H9 (cell line): ENCODE data around the gene H6PD. TPM values are rescaled to one million over a fixed set of nuclear protein-coding genes. Genes with fewer than 3 reads are reported as not detected.

Experiments used
- DNase-seq: peaks from one replicate; pipeline ENCODE4 v3.0.0-alpha.2; 2017
- H2AFZ ChIP-seq: one replicate; pipeline ENCODE4 v1.6.1; 2013; ENCODE audit warnings: mild to moderate bottlenecking, low read length, control low read depth, moderate library complexity
- H2AK5ac ChIP-seq: 2 replicates; pipeline ENCODE4 v1.6.1; 2013; ENCODE audit warnings: low read length, control low read depth, mixed read lengths; ENCODE audit not compliant: insufficient read length
- H2BK120ac ChIP-seq: one replicate; pipeline ENCODE4 v1.6.1; 2013; ENCODE audit warnings: low read depth, mild to moderate bottlenecking, low read length, control low read depth, inconsistent platforms; ENCODE audit not compliant: poor library complexity, severe bottlenecking
- H2BK12ac ChIP-seq: 2 replicates; pipeline ENCODE4 v1.6.1; 2013; ENCODE audit warnings: low read length, control low read depth, mixed read lengths, low read depth; ENCODE audit not compliant: insufficient read length
- H2BK15ac ChIP-seq: 2 replicates; pipeline ENCODE4 v1.6.1; 2013; ENCODE audit warnings: low read depth, low read length, control low read depth
- H2BK20ac ChIP-seq: one replicate; pipeline ENCODE4 v1.6.1; 2013; ENCODE audit warnings: low read depth, mild to moderate bottlenecking, low read length, control low read depth, inconsistent platforms; ENCODE audit not compliant: poor library complexity, severe bottlenecking
- H2BK5ac ChIP-seq: 2 replicates; pipeline ENCODE4 v1.6.1; 2013; ENCODE audit warnings: low read length, control low read depth, mixed read lengths; ENCODE audit not compliant: insufficient read length
- H3K14ac ChIP-seq: 2 replicates; pipeline ENCODE4 v1.6.1; 2013; ENCODE audit warnings: low read length, control low read depth; ENCODE audit not compliant: insufficient read depth
- H3K18ac ChIP-seq: 2 replicates; pipeline ENCODE4 v1.6.1; 2013; ENCODE audit warnings: low read depth, mild to moderate bottlenecking, mixed read lengths, low read length, control low read depth; ENCODE audit not compliant: insufficient read length
- H3K23ac ChIP-seq: 2 replicates; pipeline ENCODE4 v1.6.1; 2013; ENCODE audit warnings: low read length, control low read depth, mixed read lengths, low read depth; ENCODE audit not compliant: insufficient read length
- H3K23me2 ChIP-seq: 2 replicates; pipeline ENCODE4 v1.6.1; 2013; ENCODE audit warnings: low read depth, mild to moderate bottlenecking, mixed read lengths, low read length, control low read depth; ENCODE audit not compliant: insufficient read length, poor library complexity, severe bottlenecking
- H3K27ac ChIP-seq: 2 replicates; pipeline ENCODE4 v1.5.1; 2013; ENCODE audit warnings: low read length, control low read depth, mixed read lengths, low read depth; ENCODE audit not compliant: insufficient read length
- H3K27me3 ChIP-seq: 2 replicates; pipeline ENCODE4 v1.6.1; 2013; ENCODE audit warnings: low read length, control low read depth, inconsistent platforms; ENCODE audit not compliant: insufficient read depth
- H3K4ac ChIP-seq: 2 replicates; pipeline ENCODE4 v1.6.1; 2013; ENCODE audit warnings: low read depth, mild to moderate bottlenecking, control low read depth, inconsistent platforms, low read length, moderate library complexity
- H3K4me1 ChIP-seq: 2 replicates; pipeline ENCODE4 v1.6.1; 2013; ENCODE audit warnings: low read length, control low read depth, inconsistent platforms; ENCODE audit not compliant: insufficient read depth
- H3K4me2 ChIP-seq: 2 replicates; pipeline ENCODE4 v1.6.1; 2013; ENCODE audit warnings: low read length, control low read depth, mixed read lengths; ENCODE audit not compliant: insufficient read length, insufficient read depth
- H3K56ac ChIP-seq: 2 replicates; pipeline ENCODE4 v1.6.1; 2013; ENCODE audit warnings: low read depth, mild to moderate bottlenecking, mixed read lengths, low read length, control low read depth; ENCODE audit not compliant: insufficient read length
- H3K79me1 ChIP-seq: 2 replicates; pipeline ENCODE4 v1.6.1; 2013; ENCODE audit warnings: low read depth, mild to moderate bottlenecking, moderate library complexity, low read length, control low read depth, inconsistent platforms; ENCODE audit not compliant: insufficient read depth, poor library complexity, severe bottlenecking
- H3K79me2 ChIP-seq: 2 replicates; pipeline ENCODE4 v1.6.1; 2013; ENCODE audit warnings: low read length, control low read depth, inconsistent platforms; ENCODE audit not compliant: insufficient read depth
- H3K9ac ChIP-seq: 2 replicates; pipeline ENCODE4 v1.6.1; 2013; ENCODE audit warnings: low read length, control low read depth, mixed read lengths; ENCODE audit not compliant: insufficient read length; ENCODE audit errors: extremely low read depth
- H3K9me3 ChIP-seq: one replicate; pipeline ENCODE4 v1.6.1; 2013; ENCODE audit warnings: low read depth, low read length, inconsistent platforms; ENCODE audit not compliant: control insufficient read depth
- H3T11ph ChIP-seq: one replicate; pipeline ENCODE4 v1.6.1; 2013; ENCODE audit warnings: mild to moderate bottlenecking, low read length, control low read depth, inconsistent platforms
- H4K20me1 ChIP-seq: one replicate; pipeline ENCODE4 v1.6.1; 2013; ENCODE audit not compliant: control insufficient read depth, insufficient read length, insufficient read depth
- H4K5ac ChIP-seq: 2 replicates; pipeline ENCODE4 v1.6.1; 2013; ENCODE audit warnings: low read depth, mild to moderate bottlenecking, mixed read lengths, low read length, control low read depth; ENCODE audit not compliant: insufficient read length
- H4K8ac ChIP-seq: replicated peaks from 2 replicates; pipeline ENCODE4 v1.6.1; 2013; ENCODE audit warnings: low read length, control low read depth, mixed read lengths, low read depth; ENCODE audit not compliant: insufficient read length
- H4K91ac ChIP-seq: 2 replicates; pipeline ENCODE4 v1.6.1; 2013; ENCODE audit warnings: low read depth, mild to moderate bottlenecking, moderate library complexity, mixed read lengths, low read length, control low read depth; ENCODE audit not compliant: insufficient read length
- H3K27ac Mint-ChIP-seq, 3 experiments: 2 replicates in 2 of 3; 3 replicates in 1 of 3; pipeline ENCODE4 v1.8.0; 2020 to 2021; ENCODE audit warnings: mixed read lengths in 3 of 3, mild to moderate bottlenecking in 1 of 3, moderate library complexity in 1 of 3
- H3K27me3 Mint-ChIP-seq: 2 replicates; pipeline ENCODE4 v1.8.0; 2021; ENCODE audit warnings: low read depth, mild to moderate bottlenecking, moderate library complexity, mixed read lengths
- H3K36me3 Mint-ChIP-seq, 3 experiments: 2 replicates in 2 of 3; 3 replicates in 1 of 3; pipeline ENCODE4 v1.8.0; 2020 to 2021; ENCODE audit warnings: low read depth in 3 of 3, mixed read lengths in 3 of 3; ENCODE audit not compliant: insufficient read depth in 1 of 3
- H3K4me1 Mint-ChIP-seq, 2 experiments: 2 replicates each; pipeline ENCODE4 v1.8.0; 2020; ENCODE audit warnings: mixed read lengths in 2 of 2
- H3K4me3 Mint-ChIP-seq, 2 experiments: 2 replicates in 1 of 2; 3 replicates in 1 of 2; pipeline ENCODE4 v1.8.0; 2020 to 2021; ENCODE audit warnings: mild to moderate bottlenecking in 2 of 2, mixed read lengths in 2 of 2, moderate library complexity in 1 of 2
- H3K9me3 Mint-ChIP-seq, 2 experiments: 2 replicates in 1 of 2; 3 replicates in 1 of 2; pipeline ENCODE4 v1.8.0; 2020; ENCODE audit warnings: mild to moderate bottlenecking in 2 of 2, mixed read lengths in 2 of 2, moderate library complexity in 1 of 2
- WGBS: extraction: QIAGEN DNeasy Blood & Tissue Kit; methylation state at CpG from one replicate; pipeline ENCODE4 v1.1.7; 2013; ENCODE audit warnings: missing lambda C conversion rate, low lambda C conversion rate, mixed read lengths; ENCODE audit not compliant: insufficient read length; ENCODE audit errors: extremely low coverage; 5-methylcytosine and 5-hydroxymethylcytosine counted together
- total RNA-seq: library from RNA; stranded (reverse); gene quantifications from 2 replicates; pipeline ENCODE4 v1.2.1, GENCODE V29; 2021
- TF ChIP-seq, protein P1 (sequence below): fragments of 200-600 bp; sonication (generic); conservative IDR thresholded peaks from 3 replicates; pipeline ENCODE4 v1.8.0; 2021; ENCODE audit warnings: antibody characterized with exemption, mild to moderate bottlenecking

Gene H6PD
- total RNA-seq, 1 experiment from 2014 or later = 7.9 TPM

DNA sequence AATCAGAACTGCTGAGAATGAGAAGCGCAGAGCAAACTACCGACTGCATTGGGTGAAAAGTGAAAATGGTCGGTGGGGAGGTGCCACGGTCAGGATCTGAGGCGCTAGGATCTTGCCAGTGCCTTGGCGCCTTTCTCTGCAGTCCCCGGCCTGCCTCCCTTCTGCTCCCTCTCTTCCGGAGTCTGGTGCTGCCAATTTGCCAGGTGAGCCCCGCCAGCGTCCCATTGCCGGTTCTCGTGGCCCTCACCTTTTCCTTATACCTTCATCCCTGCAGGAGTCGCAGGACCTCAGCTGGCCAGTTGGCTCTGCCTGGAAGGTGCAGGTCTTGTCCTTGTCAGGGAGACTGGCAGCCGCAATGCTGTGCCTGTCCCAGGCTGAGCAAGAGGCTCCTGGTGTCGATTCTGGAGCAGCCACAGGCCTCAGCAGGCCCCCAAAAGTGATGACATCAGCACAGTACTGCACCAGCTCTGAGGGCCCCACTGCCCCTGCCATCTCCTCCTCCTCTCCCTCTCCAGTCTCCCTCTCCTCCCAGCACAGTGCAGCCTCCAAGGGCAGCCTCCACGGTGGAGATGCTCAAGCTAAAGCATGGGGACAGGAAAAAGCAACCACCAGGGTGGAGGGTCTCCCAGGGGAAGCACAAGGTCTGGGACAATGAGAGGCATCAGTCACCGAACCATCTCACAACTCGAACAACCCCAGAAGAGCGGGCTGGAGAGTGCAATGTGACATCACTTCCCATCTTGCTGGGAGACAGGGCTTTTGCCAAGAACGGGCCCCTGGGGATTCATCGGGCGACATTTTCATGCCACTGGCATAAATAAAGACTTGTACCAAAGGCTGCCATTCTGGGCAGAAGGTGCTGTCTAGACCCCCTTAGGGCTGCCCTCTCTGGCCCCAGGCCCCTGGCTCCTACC lies 37.1 kb upstream of the H6PD start:
- Histone ChIP-seq H3K18ac (no peak overlapping the region), H3T11ph (no peak overlapping the region), H2BK120ac (no peak overlapping the region), H2BK20ac (no peak overlapping the region), H3K27ac (no peak overlapping the region), H3K4ac (no peak overlapping the region), H3K9ac (no peak overlapping the region), H3K23ac (no peak overlapping the region), H3K56ac (no peak overlapping the region), H4K20me1 (no peaks in the 10 kb centered on the region), H3K4me1 (no peaks in the 10 kb centered on the region), H3K14ac (no peak overlapping the region), H4K91ac (no peak overlapping the region), H3K23me2 (peaks cover 16% of the 10 kb centered on the region), H4K8ac (no peak overlapping the region), H3K79me2 (no peaks in the 10 kb centered on the region), H2AFZ (no peak overlapping the region), H3K79me1 (no peaks in the 10 kb centered on the region), H2BK5ac (no peak overlapping the region), H3K4me2 (no peak overlapping the region), H2BK12ac (no peak overlapping the region), H4K5ac (no peak overlapping the region), H2AK5ac (no peak overlapping the region), H3K27me3 (peaks cover 46% of the 10 kb centered on the region; the same call in 1 of the 2 replicates), H2BK15ac (no peak overlapping the region), H3K9me3 (no peaks in the 10 kb centered on the region)
- H3K27me3 Mint-ChIP-seq = peaks cover 63% of the 10 kb centered on the region
- no CpG with 5 or more reads among the region's 22 CpGs for WGBS
- H3K4me1 Mint-ChIP-seq = peaks cover 21 to 42% of the 10 kb centered on the region in 2 experiments
- no peak for DNase-seq
- H3K36me3 Mint-ChIP-seq = no peaks in the 10 kb centered on the region
- H3K9me3 Mint-ChIP-seq = no peaks in the 10 kb centered on the region
- TF ChIP-seq, protein P1, sequence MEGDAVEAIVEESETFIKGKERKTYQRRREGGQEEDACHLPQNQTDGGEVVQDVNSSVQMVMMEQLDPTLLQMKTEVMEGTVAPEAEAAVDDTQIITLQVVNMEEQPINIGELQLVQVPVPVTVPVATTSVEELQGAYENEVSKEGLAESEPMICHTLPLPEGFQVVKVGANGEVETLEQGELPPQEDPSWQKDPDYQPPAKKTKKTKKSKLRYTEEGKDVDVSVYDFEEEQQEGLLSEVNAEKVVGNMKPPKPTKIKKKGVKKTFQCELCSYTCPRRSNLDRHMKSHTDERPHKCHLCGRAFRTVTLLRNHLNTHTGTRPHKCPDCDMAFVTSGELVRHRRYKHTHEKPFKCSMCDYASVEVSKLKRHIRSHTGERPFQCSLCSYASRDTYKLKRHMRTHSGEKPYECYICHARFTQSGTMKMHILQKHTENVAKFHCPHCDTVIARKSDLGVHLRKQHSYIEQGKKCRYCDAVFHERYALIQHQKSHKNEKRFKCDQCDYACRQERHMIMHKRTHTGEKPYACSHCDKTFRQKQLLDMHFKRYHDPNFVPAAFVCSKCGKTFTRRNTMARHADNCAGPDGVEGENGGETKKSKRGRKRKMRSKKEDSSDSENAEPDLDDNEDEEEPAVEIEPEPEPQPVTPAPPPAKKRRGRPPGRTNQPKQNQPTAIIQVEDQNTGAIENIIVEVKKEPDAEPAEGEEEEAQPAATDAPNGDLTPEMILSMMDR = no peak
- H3K27ac Mint-ChIP-seq = no peak overlapping the region
- H3K4me3 Mint-ChIP-seq = no peak overlapping the region; a peak in 1 of 5 replicates
